ENCODE results near the gene ANKRD29.

DNA sequence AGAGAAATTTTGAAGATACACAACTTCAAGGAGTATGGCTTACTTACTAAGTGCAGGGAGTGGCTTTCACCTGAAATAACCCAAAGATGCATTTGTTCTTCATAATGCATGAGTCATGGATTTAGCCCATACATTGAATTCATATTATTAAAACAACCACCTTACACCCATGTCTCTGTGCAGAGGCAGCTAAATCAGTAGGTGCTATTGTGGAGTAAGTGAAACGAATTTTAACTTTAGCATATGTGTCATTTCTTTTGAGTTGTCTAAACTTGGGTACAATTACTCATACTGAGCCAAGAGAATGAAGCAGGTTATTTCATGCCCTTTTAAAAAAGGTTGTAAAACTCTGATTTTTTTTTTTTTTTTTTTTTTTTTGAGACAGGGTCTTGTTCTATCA, 11.0 kb upstream of the ANKRD29 start:
- TF ChIP-seq HNRNPK (IDR thresholded peaks at IDR 0.05; ENCODE audit: low read depth, low read length, poor library complexity, severe bottlenecking) = no peak
- TF ChIP-seq BDP1 (IDR thresholded peaks at IDR 0.05; ENCODE audit: insufficient read depth, insufficient read length) = no peak
- TF ChIP-seq TCF7L2 (IDR thresholded peaks at IDR 0.05; ENCODE audit: low read depth, low read length) = no peak
- TF ChIP-seq NCOA2 (IDR thresholded peaks at IDR 0.05; ENCODE audit: partially characterized antibody in 2 of 2) = no peak
- TF ChIP-seq DMBX1 (CRISPR knock-in tag; IDR thresholded peaks at IDR 0.05; ENCODE audit: borderline replicate concordance) = no peak
- no peak for TF ChIP-seq SAFB (IDR thresholded peaks at IDR 0.05; ENCODE audit: borderline replicate concordance, low read depth, low read length)
- no peak for TF ChIP-seq LARP7 (IDR thresholded peaks at IDR 0.05)
- TF ChIP-seq POLR2A (conservative IDR thresholded peaks at IDR 0.05) = no peak
